GM19455 (cell line): Measurements from ENCODE around the gene C16orf96.

ENCODE experiments used
- ATAC-seq: cut with Tn5 transposase; IDR thresholded peaks from one replicate; pipeline ENCODE4 v1.9.1; 2021; ENCODE audit not compliant: unreplicated experiment

The C16orf96 gene

GRCh38 chr16:4599037-4599436, 42.9 kb downstream of the C16orf96 start:
- no peak for ATAC-seq

GRCh38 chr16:4599545-4599944, 43.4 kb downstream of the C16orf96 start:
- no peak for ATAC-seq

- no peak for ATAC-seq
Observed at GRCh38 chr16:4601036-4601863, 45.1 kb downstream of the C16orf96 start.

- no peak for ATAC-seq
Observed at GRCh38 chr16:4601864-4602186, 45.7 kb downstream of the C16orf96 start.

GRCh38 chr16:4602331-4602730, 46.2 kb downstream of the C16orf96 start:
- no peak for ATAC-seq

GRCh38 chr16:4603624-4604170, 47.6 kb downstream of the C16orf96 start:
- no peak for ATAC-seq

GRCh38 chr16:4604401-4604800, 48.3 kb downstream of the C16orf96 start:
- ATAC-seq, result no peak

GRCh38 chr16:4606354-4606753, 50.2 kb downstream of the C16orf96 start:
- no peak for ATAC-seq

- no peak for ATAC-seq
Observed at GRCh38 chr16:4607841-4608703, 51.9 kb downstream of the C16orf96 start.

- ATAC-seq, result no peak
Observed at GRCh38 chr16:4608704-4608980, 52.5 kb downstream of the C16orf96 start.

GRCh38 chr16:4609200-4610010, 53.3 kb downstream of the C16orf96 start:
- ATAC-seq, result no peak

GRCh38 chr16:4610011-4611005, 54.2 kb downstream of the C16orf96 start:
- no peak for ATAC-seq

- ATAC-seq, result no peak
Observed at GRCh38 chr16:4611337-4612021, 55.3 kb downstream of the C16orf96 start.

- ATAC-seq, result no peak
Observed at GRCh38 chr16:4612474-4612931, 56.4 kb downstream of the C16orf96 start.

- no peak for ATAC-seq
Observed at GRCh38 chr16:4612977-4613635, 57.0 kb downstream of the C16orf96 start.

GRCh38 chr16:4613636-4614570, 57.8 kb downstream of the C16orf96 start:
- ATAC-seq, result no peak

GRCh38 chr16:4614571-4615383, 58.6 kb downstream of the C16orf96 start, which contains the start of gene UBALD1:
Gene UBALD1, minus strand, starts transcription at chr16:4614888. Its CDS starts 91 bp downstream, at chr16:4614797.
- peak; percentile 62 for ATAC-seq
